Smooth muscle cell of the umbilical artery (primary cell): ENCODE data around the gene MAPK13. TPM values are rescaled to one million over a fixed set of nuclear protein-coding genes. Genes with fewer than 3 reads are reported as not detected.

Source experiments
- total RNA-seq: library from RNA; depleted of rRNA; stranded (reverse); fragments of >200 nt; gene quantifications from 2 replicates; pipeline ENCODE4 v1.2.3, GENCODE V29; 2014

The MAPK13 gene
- 11.0 and 16.4 TPM in 2 replicates for total RNA-seq

GRCh38 chr6:36129941-36130666, at the start of gene MAPK13:
MAPK13 (plus strand) TSS chr6:36130513; CDS start chr6:36130583, 70 bp downstream.

Other genes starting within 250 kb of the MAPK13 start
- gene SRPK1, start 209.4 kb upstream of the MAPK13 start, total RNA-seq = 59.1 and 107 TPM in 2 replicates
- 0.05 TPM in 1 of 2 replicates, not detected in the other for gene SLC26A8, start 105.9 kb upstream of the MAPK13 start, total RNA-seq
- 48.4 and 60.3 TPM in 2 replicates for gene MAPK14, start 102.7 kb upstream of the MAPK13 start, total RNA-seq
- 13.4 and 23.5 TPM in 2 replicates for gene BRPF3, start 66.2 kb downstream of the MAPK13 start, total RNA-seq
- gene PNPLA1, start 139.5 kb downstream of the MAPK13 start, total RNA-seq = 0.05 TPM in 1 of 2 replicates, not detected in the other
- gene BNIP5, start 206.4 kb downstream of the MAPK13 start, total RNA-seq = not detected in 2 replicates